Panc1 (cell line): ENCODE results near the gene SIL1. TPM values are rescaled to one million over a fixed set of nuclear protein-coding genes. Genes with fewer than 3 reads are reported as not detected.

Experiments
- ATAC-seq: fragments of 200-7000 bp; cut with Tn5 transposase; 2 replicates; pipeline ENCODE4 v1.9.1; 2020; ENCODE audit warnings: mild to moderate bottlenecking, moderate library complexity
- BruUV-seq: library from RNA; stranded (reverse); fragments of 400-500 nt; replicated peaks from 2 replicates; lab custom pipeline; 2021; lab: Mats Ljungman, UMichigan
- CTCF ChIA-PET: fragments of 300-600 bp; sonication (Branson Sonifier 250); formaldehyde crosslinking; loops from one replicate; lab custom pipeline; 2022; ENCODE audit warnings: antibody characterized with exemption; lab: Charles Lee
- POLR2A ChIA-PET: fragments of 300-600 bp; sonication (Branson Sonifier 250); formaldehyde crosslinking; loops from one replicate; lab custom pipeline; 2022; ENCODE audit warnings: antibody characterized with exemption; lab: Charles Lee
- DNase-seq: peaks from one replicate; pipeline ENCODE4 v3.0.0-alpha.2; 2010; ENCODE audit warnings: low read depth, low spot score
- H3K27ac ChIP-seq: 2 replicates; pipeline ENCODE4 v1.5.1; 2011; ENCODE audit warnings: mild to moderate bottlenecking, low read length, inconsistent platforms
- H3K27me3 ChIP-seq: fragments of 200-500 bp; sonication (Bioruptor generic); 2 replicates; pipeline ENCODE4 v1.6.0; 2014; ENCODE audit warnings: low read length, inconsistent platforms; ENCODE audit not compliant: control insufficient read depth, insufficient read depth
- H3K36me3 ChIP-seq: fragments of 200-500 bp; sonication (Bioruptor generic); 2 replicates; pipeline ENCODE4 v1.5.1; 2014; ENCODE audit warnings: inconsistent platforms, mild to moderate bottlenecking, low read length, moderate library complexity; ENCODE audit not compliant: control insufficient read depth, insufficient read depth
- H3K4me1 ChIP-seq: 2 replicates; pipeline ENCODE4 v1.5.1; 2011; ENCODE audit warnings: inconsistent platforms, mild to moderate bottlenecking, low read length, moderate library complexity; ENCODE audit not compliant: control insufficient read depth, insufficient read depth
- H3K4me3 ChIP-seq, 2 experiments: 2 replicates each; pipeline ENCODE4 v1.5.1; 2011 to 2012; ENCODE audit warnings: low read depth in 2 of 2, low read length in 2 of 2, mild to moderate bottlenecking in 2 of 2, inconsistent platforms in 1 of 2, moderate library complexity in 1 of 2
- H3K9me3 ChIP-seq: fragments of 200-500 bp; sonication (Bioruptor generic); 2 replicates; pipeline ENCODE4 v1.5.1; 2014; ENCODE audit warnings: low read depth, mild to moderate bottlenecking, inconsistent platforms, low read length, moderate library complexity; ENCODE audit not compliant: control insufficient read depth, insufficient read depth
- POLR2AphosphoS5 ChIP-seq: IDR thresholded peaks from 2 replicates; pipeline ENCODE4 v1.6.1; 2012; ENCODE audit warnings: mild to moderate bottlenecking, low read depth, low read length, moderate library complexity
- SIN3A ChIP-seq: IDR thresholded peaks from 2 replicates; pipeline ENCODE4 v1.6.1; 2012; ENCODE audit warnings: low read depth, mild to moderate bottlenecking, low read length, moderate library complexity, borderline replicate concordance; ENCODE audit not compliant: insufficient read depth
- TCF7L2 ChIP-seq: IDR thresholded peaks from 2 replicates; pipeline ENCODE4 v1.6.1; 2011; ENCODE audit warnings: mild to moderate bottlenecking, low read depth, low read length, inconsistent platforms
- in situ Hi-C: cut with HindIII; loops from 2 replicates; pipeline ENCODE4 v1.10.0; 2016; ENCODE audit warnings: low sequenced_read_pairs, low pct_unique_long_range_greater_than_20kb
- intact Hi-C: fragments of 100-400 bp; cut with micrococcal nuclease; formaldehyde crosslinking; loops from one replicate; pipeline ENCODE4 v1.10.0; 2022; ENCODE audit not compliant: unreplicated experiment
- total RNA-seq: library from RNA; stranded (reverse); gene quantifications from one replicate; pipeline ENCODE4 v1.2.1, GENCODE V29; 2021; ENCODE audit not compliant: unreplicated experiment
- TF ChIP-seq, protein P1 (sequence below): fragments of 450-650 bp; IDR thresholded peaks from 2 replicates; pipeline ENCODE4 v1.5.1; 2017; ENCODE audit warnings: mild to moderate bottlenecking
- TF ChIP-seq, protein P2 (sequence below), 2 experiments: IDR thresholded peaks; 2 replicates each; pipeline ENCODE4 v1.6.1; 2011 to 2012; ENCODE audit warnings: low read depth in 2 of 2, control low read depth in 1 of 2, low read length in 1 of 2, mild to moderate bottlenecking in 1 of 2, moderate library complexity in 1 of 2; ENCODE audit not compliant: insufficient read depth in 1 of 2

Gene SIL1
- total RNA-seq, 1 experiment from 2014 or later, result 35.4 TPM

DNA sequence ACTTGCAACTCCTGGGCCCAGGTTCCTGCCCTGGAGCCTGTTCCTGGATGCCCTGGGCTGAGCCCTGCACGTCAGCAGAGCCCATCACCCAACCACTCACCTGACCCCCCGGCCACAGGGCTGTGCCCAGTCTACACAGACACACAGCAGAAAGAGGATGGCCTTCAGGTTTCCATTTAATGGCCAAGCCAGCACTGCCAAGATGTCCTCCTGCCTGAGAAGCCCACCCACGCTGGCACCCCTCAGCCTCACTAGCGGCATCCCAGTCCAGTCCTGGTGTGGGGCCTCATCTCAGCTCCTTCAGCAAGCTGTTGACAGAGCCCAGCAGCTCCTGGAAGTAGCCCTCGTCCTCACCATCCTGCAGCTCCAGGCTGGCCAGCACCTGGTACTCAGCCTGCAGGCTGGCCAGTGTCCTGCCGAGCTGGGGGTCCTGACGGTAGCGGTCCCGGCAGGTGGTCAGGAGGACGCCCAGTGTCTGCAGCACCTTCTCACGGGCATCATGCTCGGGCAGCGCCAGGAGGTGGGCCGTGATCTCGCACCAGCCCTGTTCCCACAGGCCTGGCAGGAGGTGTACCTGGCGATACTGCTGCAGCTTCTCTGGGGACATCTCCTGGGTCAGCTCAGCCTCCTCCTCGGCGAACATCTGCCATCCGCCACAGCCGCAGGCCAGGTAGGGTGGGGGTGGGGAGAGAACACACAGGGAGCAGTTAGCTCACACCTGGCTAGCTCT, 251.2 kb downstream of the SIL1 start:
- CTCF ChIA-PET, result interaction anchor here (0.6 kb wide), 1 partner anchor 376 kb away, joined by 3 read pairs; no protein-coding TSS in a partner anchor
- Histone ChIP-seq H3K4me1 (no peaks in the 10 kb centered on the region), H3K4me3 (no peak overlapping the region), H3K27me3 (no peaks in the 10 kb centered on the region), H3K27ac (no peak overlapping the region), H3K36me3 (no peaks in the 10 kb centered on the region), H3K9me3 (no peaks in the 10 kb centered on the region)
- intact Hi-C loops (no loop called here), in situ Hi-C loops (no loop called here)
- no peak for ATAC-seq
- DNase-seq, result no peak
- POLR2A ChIA-PET, result no interaction called here
- TF ChIP-seq, protein P1, sequence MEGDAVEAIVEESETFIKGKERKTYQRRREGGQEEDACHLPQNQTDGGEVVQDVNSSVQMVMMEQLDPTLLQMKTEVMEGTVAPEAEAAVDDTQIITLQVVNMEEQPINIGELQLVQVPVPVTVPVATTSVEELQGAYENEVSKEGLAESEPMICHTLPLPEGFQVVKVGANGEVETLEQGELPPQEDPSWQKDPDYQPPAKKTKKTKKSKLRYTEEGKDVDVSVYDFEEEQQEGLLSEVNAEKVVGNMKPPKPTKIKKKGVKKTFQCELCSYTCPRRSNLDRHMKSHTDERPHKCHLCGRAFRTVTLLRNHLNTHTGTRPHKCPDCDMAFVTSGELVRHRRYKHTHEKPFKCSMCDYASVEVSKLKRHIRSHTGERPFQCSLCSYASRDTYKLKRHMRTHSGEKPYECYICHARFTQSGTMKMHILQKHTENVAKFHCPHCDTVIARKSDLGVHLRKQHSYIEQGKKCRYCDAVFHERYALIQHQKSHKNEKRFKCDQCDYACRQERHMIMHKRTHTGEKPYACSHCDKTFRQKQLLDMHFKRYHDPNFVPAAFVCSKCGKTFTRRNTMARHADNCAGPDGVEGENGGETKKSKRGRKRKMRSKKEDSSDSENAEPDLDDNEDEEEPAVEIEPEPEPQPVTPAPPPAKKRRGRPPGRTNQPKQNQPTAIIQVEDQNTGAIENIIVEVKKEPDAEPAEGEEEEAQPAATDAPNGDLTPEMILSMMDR, result no peak
- TF ChIP-seq, protein P2, sequence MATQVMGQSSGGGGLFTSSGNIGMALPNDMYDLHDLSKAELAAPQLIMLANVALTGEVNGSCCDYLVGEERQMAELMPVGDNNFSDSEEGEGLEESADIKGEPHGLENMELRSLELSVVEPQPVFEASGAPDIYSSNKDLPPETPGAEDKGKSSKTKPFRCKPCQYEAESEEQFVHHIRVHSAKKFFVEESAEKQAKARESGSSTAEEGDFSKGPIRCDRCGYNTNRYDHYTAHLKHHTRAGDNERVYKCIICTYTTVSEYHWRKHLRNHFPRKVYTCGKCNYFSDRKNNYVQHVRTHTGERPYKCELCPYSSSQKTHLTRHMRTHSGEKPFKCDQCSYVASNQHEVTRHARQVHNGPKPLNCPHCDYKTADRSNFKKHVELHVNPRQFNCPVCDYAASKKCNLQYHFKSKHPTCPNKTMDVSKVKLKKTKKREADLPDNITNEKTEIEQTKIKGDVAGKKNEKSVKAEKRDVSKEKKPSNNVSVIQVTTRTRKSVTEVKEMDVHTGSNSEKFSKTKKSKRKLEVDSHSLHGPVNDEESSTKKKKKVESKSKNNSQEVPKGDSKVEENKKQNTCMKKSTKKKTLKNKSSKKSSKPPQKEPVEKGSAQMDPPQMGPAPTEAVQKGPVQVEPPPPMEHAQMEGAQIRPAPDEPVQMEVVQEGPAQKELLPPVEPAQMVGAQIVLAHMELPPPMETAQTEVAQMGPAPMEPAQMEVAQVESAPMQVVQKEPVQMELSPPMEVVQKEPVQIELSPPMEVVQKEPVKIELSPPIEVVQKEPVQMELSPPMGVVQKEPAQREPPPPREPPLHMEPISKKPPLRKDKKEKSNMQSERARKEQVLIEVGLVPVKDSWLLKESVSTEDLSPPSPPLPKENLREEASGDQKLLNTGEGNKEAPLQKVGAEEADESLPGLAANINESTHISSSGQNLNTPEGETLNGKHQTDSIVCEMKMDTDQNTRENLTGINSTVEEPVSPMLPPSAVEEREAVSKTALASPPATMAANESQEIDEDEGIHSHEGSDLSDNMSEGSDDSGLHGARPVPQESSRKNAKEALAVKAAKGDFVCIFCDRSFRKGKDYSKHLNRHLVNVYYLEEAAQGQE (IDR thresholded peaks at IDR 0.05; ENCODE audit: insufficient read depth in 1 of 2, low read depth in 2 of 2, low read length in 1 of 2), result no peak
- TF ChIP-seq TCF7L2, result no peak
- no peak for TF ChIP-seq SIN3A
- TF ChIP-seq POLR2AphosphoS5, result no peak
- BruUV-seq, result no TSS peak

DNA sequence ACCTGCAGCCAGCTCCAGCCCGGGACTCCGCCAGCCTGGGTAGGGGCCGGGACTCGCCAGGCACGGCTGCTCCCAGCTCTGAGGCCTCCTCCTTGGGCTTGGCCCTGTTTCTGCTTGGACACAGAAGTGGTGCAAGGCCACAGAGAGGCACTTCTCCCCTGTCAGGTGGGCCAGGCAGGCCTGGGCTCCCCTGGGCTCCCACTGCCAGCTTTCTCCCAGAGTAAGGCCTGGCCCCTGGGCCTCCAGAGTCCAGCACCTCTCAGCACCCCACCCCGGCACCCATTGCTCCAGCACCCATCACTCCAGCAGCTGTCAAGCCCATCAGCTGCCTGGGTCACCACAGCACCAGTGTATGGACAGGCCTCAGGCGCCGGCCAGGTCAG, 251.9 kb downstream of the SIL1 start:
- Histone ChIP-seq H3K9me3 (no peaks in the 10 kb centered on the region), H3K27me3 (no peaks in the 10 kb centered on the region), H3K4me1 (no peaks in the 10 kb centered on the region), H3K36me3 (no peaks in the 10 kb centered on the region), H3K27ac (no peak overlapping the region), H3K4me3 (no peak overlapping the region)
- DNase-seq, result no peak
- intact Hi-C loops (no loop called here), in situ Hi-C loops (no loop called here)
- no TSS peak for BruUV-seq
- ChIA-PET POLR2A (no interaction called here), CTCF (interaction anchor here (0.6 kb wide), 1 partner anchor 375 kb away, joined by 3 read pairs; no protein-coding TSS in a partner anchor)
- no peak for ATAC-seq
- TF ChIP-seq, protein P2 (IDR thresholded peaks at IDR 0.05; ENCODE audit: insufficient read depth in 1 of 2, low read depth in 2 of 2, low read length in 1 of 2), result no peak
- TF ChIP-seq, protein P1, result no peak
- TF ChIP-seq POLR2AphosphoS5, result no peak
